SK-N-DZ (cell line): ENCODE results near the gene CXCL11.
"Not testable (repeated sequence)": the region's sequence is repeated elsewhere in the genome, so short reads cannot be mapped to it uniquely, and the experiment has no call there.

Experiments
- DNase-seq: peaks from one replicate; pipeline ENCODE4 v3.0.0-alpha.2; 2015; ENCODE audit warnings: low spot score

The CXCL11 gene

GRCh38 chr4:76043306-76043705 lies 7.4 kb upstream of the CXCL11 start:
- DNase-seq = not testable (repeated sequence)

GRCh38 chr4:76042241-76042998 lies 6.5 kb upstream of the CXCL11 start:
- not testable (repeated sequence) for DNase-seq

DNA sequence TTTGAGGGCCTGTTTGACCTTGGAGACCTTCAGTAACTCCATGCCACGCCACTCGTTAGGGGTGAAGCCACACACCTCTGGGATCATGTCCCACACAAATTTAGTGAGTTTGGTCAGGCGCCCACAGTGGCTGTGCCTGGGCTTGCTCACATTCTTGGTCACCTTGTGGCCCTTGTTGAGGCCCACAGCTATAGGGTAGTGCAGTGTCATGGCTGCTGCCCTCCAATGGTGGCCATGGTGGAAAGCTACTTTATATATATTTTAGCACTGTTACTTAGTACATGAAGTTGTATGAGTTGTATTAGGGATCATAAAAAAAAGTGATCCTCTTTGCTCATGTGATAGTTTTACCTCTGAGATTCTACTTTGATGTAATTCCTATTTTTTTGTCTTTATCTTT lies 985 bp upstream of the CXCL11 start:
- no peak for DNase-seq

GRCh38 chr4:76035141-76035540 lies 729 bp downstream of the CXCL11 start:
- no peak for DNase-seq

DNA sequence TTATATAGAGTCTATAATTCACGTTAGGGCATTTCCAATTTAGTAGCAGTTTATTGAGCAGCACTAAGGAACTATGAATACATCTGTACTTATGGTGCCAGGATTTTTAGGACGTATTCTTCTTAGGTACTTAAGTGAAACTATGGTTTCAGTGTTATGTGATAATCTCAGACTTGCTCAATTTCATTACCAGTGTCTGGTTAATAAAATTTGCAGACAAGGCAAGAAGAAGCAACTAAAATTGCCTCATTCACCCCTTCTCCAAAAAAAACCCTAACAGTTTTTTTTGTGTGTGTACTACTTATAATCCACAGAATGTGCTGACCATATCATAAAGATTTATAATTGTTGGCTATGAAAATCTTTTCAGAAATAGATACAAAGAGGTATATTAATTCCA lies 6.6 kb downstream of the CXCL11 start:
- DNase-seq = no peak

DNA sequence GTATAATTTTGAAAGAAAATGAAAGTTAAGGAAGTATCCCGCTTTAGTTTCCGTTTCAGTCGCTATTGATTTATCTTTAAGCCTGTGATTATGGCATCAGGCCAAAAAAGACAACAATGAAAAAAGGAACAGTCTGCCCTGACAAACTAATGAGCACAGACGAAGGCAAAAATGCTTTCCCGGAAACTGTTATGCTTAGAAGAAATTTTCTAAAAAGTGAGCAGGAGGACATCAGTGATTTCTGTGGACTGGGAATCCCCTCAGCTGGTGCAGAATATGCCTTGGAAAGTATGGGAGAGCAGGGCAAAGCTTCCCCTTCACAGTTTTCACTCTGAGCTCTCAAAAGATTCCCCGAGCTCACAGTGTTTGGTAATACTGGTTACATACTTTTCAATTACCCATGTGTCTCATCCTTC lies 7.5 kb downstream of the CXCL11 start:
- no peak for DNase-seq

DNA sequence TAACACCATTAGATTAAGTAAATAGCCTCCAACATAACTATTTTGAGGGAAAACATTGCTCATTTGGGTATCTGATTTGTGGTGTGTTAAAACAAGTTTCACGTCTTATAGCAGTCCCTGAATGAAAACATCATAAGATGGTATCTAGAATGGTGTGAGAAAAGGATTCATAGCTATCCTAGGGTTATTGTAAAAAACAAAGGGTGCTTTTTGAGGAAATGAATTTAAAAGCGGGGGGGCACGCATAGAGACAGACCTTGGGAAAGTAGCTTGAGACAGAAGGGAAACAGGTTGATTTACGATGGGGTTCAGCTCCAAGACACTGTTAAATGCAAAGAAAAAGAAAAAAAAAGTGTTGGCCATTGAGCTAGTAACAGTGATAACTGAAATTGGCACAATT lies 11.8 kb downstream of the CXCL11 start:
- DNase-seq = no peak

GRCh38 chr4:76023389-76023788 lies 12.5 kb downstream of the CXCL11 start, which contains the start of gene CXCL10:
Gene CXCL10, minus strand, starts transcription at chr4:76023497. Its CDS starts 66 bp downstream, at chr4:76023431.
- DNase-seq = no peak

GRCh38 chr4:76022677-76023076 lies 13.2 kb downstream of the CXCL11 start:
- no peak for DNase-seq

- DNase-seq = no peak
Observed at GRCh38 chr4:76022031-76022430, 13.8 kb downstream of the CXCL11 start.

DNA sequence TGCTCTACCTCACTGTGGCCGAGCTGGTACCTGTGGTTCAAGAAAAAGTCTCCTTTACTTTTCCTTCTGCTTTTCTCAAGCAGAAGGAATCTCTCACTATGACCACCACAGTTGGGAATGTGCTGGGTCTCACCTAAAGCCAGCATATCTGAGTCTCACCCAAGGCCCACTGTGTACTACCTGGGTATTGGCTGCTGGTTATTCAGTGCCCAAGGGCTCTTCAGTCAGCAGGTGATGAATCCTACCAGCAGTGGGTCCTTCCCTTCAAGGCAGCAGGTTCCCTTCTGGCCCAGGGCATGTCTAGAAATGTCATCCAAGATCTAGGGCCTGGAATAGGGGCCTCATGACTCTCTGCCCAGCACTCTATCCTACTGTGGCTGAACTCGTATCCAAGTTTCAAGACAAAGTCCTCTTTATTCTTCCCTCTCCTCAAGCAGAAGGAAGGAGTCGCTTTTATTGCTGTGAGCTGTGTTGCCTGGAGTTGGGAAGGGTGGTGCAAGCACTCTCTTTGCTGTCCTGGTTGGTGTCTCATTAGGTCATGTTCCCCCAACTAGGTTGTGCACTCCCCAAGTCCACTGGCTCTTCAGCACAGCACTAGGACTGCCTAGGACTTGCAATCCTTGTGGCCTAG lies 18.7 kb downstream of the CXCL11 start:
- no peak for DNase-seq

GRCh38 chr4:76016393-76016792 lies 19.5 kb downstream of the CXCL11 start:
- DNase-seq = no peak

DNA sequence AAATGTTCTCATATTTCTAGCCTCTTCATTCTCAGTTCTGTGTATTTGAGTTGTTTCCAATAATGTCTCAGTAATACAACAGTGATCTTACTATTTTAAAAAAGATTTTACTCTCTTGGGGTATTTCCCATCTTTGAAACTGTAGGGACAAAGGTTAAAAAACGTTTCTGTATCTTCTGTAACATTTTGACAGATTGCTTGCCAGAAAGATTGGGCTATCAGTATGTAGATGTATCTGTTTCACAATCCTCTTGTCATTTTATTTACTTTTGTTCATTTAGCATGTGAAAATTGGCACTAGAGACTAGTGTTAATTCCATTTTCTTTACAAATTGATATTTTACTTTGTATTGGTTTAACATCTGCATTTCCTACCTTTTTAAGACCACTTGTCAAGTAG lies 22.3 kb downstream of the CXCL11 start:
- no peak for DNase-seq

DNA sequence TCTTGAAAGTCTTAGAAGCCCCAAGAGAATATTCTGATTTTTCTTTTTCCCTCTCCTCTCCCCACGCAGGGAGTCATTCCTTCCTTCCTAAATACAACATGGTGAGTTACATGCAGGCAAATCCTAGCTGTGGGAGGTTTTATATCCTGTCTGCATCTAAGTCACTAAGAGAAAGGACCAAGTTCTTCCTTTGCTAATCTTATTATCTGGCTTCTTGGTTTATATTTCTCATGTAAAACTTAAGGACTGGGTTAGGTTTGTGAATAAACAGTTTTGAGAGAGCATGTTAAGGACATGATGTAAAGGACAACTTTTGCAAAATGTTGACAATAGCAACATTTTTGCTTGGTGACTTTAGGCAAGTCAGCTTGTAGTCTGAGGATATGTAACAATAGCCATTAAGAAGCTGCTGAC lies 23.5 kb downstream of the CXCL11 start:
- no peak for DNase-seq

- DNase-seq = no peak
Observed at GRCh38 chr4:76011700-76012387, 24.0 kb downstream of the CXCL11 start.

DNA sequence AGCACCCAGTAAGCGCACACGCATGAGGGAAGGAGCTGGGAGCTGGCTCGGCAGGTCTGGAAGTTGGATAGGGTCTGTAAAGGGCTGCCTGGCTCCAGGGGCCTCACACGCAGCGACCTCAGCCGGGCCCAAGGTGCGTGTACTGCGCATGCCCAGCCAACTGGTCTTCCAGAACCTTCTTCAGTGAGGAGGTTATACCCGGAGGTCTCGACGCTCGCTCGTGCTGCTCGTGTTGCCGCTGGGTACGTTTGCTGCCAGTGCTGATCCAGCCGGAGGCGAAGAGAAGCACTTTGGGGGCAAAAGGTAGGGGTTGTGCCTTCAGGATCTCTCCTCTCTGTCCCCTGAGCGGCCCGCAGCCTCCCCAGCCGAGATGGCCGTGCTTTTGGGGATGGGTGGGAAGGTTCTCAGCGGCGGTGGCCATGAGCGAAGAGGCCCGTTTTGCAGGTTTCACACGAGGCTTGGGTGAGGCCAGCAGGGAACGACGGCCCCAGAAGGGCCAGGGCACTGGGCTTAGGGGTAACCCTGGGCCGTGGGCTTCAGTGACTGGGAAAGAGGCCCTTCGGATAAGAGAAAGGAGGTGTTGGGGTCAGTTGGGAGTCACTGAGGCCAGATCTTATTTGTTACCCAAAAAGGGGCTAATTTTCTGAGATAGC lies 24.7 kb downstream of the CXCL11 start:
- no peak for DNase-seq

DNA sequence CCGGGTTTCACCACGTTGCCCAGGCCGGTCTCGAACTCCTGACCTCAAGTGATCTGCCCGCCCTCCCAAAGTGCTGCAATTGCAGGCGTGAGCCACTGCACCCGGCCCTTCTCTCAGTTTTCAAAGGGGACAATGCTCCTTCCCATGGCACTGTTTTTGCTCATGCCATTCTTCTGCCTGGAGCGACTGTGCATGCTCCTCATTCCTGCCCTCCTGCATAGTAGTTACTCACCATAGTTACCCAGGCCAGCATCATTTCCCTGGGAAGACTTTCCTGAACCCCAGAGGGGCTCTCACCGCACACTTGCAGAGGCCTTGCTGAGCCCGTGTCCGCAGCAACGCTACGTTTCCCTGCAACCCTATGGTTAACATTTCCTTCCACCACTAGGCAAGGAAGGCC lies 25.3 kb downstream of the CXCL11 start:
- DNase-seq = no peak

DNA sequence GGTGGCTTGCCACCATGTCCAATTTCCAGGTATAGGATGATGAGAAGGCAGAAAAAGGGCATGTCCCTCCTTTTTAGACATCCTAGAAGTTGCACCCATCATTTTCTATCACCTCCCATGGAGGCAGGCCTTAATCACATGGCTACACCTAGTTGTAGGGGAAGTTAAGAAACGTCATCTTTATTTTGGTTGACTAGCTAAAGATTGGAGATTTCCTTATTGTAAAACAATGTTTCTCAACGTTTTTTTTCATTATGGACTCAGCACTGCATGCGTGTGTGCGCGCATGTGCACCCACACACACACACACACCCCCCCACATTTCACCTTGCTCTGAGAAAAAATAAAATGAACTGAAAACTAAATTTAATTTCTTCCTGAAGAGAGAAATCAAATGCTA lies 26.6 kb downstream of the CXCL11 start:
- DNase-seq = no peak

DNA sequence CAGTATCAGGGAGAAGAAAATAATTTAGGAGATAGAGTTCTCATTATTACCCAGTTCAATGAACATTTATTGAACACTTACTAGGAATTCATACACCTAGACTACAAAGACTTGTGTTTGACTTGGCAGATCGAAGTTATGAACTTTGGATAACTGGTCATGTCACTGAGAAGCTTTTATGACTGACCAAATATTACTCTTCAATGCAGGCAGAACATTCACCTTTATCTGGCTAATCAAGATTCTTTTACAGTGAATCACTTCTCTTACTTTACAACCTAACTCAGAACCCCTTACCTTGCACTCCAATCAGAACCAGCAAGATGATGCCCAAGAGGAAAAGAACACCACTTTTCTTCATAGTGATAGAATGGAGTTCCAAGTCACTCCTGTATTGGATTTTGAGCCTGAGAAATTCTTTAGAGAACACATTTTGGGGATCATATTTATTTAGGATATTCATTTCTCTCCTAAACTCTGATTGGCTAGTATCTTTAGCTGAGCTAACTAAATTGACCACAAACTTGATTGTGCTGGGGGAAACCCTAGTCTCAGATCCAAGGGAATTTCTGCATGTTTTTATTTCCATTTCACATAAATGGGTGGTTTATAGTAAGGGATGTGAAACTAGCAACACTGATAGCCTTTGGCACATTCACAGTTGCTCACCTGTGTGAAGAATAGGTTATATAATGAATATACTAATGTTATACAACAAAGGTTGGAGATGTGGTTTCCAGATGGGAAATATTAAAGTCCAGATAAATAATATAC lies 28.6 kb downstream of the CXCL11 start, which contains the start of gene CXCL9:
TSS of gene CXCL9 (minus strand) at position 421 of the 774 bp plus-strand sequence. CDS start at position 361, 60 bp downstream.
- no peak for DNase-seq

GRCh38 chr4:76003620-76004019 lies 32.2 kb downstream of the CXCL11 start:
- no peak for DNase-seq

- DNase-seq = no peak
Observed at GRCh38 chr4:76003035-76003434, 32.8 kb downstream of the CXCL11 start.
